Breast epithelium (tissue), 4 donors: ENCODE results near the gene BNC2. TPM values are rescaled to one million over a fixed set of nuclear protein-coding genes. Genes with fewer than 3 reads are reported as not detected.

Source experiments
- DNase-seq, 2 donors: peaks; one replicate each; pipeline ENCODE4 v3.0.0-alpha.2; 2019; ENCODE audit warnings: low spot score in 2 of 2
- H3K27ac ChIP-seq, 2 donors: fragments of 200-600 bp; sonication (generic) in 1 of 2; one replicate each; pipeline ENCODE4 v1.5.1; 2016 to 2019; ENCODE audit warnings: mild to moderate bottlenecking in 1 of 2
- H3K27me3 ChIP-seq, 2 donors: fragments of 200-600 bp; sonication (generic) in 1 of 2; one replicate each; pipeline versions ENCODE4 v1.5.1 to v1.6.0; 2017 to 2019; ENCODE audit warnings: control low read depth in 1 of 2, mild to moderate bottlenecking in 1 of 2
- H3K36me3 ChIP-seq: fragments of 200-600 bp; one replicate; pipeline ENCODE4 v1.5.1; 2019
- H3K4me1 ChIP-seq, 2 donors: fragments of 200-600 bp; sonication (generic); one replicate each; pipeline ENCODE4 v1.5.1; 2016 to 2019; ENCODE audit warnings: control low read depth in 1 of 2
- H3K4me3 ChIP-seq, 3 donors: fragments of 200-600 bp; sonication (generic); 1 replicate in 2 of 3; 2 replicates in 1 of 3; pipeline ENCODE4 v1.5.1; 2016 to 2019; ENCODE audit warnings: mild to moderate bottlenecking in 3 of 3, moderate library complexity in 2 of 3
- H3K9me3 ChIP-seq, 2 donors: fragments of 200-600 bp; sonication (generic) in 1 of 2; one replicate each; pipeline ENCODE4 v1.5.1; 2016 to 2019; ENCODE audit warnings: control low read depth in 1 of 2
- CTCF ChIP-seq, 3 donors: fragments of 450-650 bp; IDR thresholded peaks; one replicate each; pipeline ENCODE4 v1.5.1; 2016 to 2017; ENCODE audit warnings: antibody characterized with exemption in 3 of 3, mild to moderate bottlenecking in 3 of 3, moderate library complexity in 3 of 3
- POLR2A ChIP-seq: fragments of 450-650 bp; IDR thresholded peaks from one replicate; pipeline ENCODE4 v1.6.1; 2016; ENCODE audit warnings: antibody characterized with exemption, mild to moderate bottlenecking, moderate library complexity
- POLR2AphosphoS5 ChIP-seq, 3 donors: sonication (generic); formaldehyde crosslinking; IDR thresholded peaks; one replicate each; pipeline ENCODE4 v1.6.1; 2017; ENCODE audit warnings: antibody characterized with exemption in 3 of 3
- intact Hi-C: fragments of 100-400 bp; cut with DNase I; formaldehyde crosslinking; loops from one replicate; pipeline ENCODE4 v1.15.1; 2023; ENCODE audit warnings: low total_unique reads
- total RNA-seq, 3 donors: library from RNA; depleted of rRNA; stranded (reverse); fragments of >200 nt; gene quantifications; one replicate each; pipeline ENCODE4 v1.1.0, GENCODE V29; 2016

Gene BNC2
- total RNA-seq, 3 donors from 2014 or later, result 15.8 to 21.1 (median 17.0) TPM

- H3K9me3 ChIP-seq, result no peaks in the 10 kb centered on the region
- H3K4me3 ChIP-seq, result no peak overlapping the region
- no peak for TF ChIP-seq POLR2AphosphoS5 (IDR thresholded peaks at IDR 0.05)
- no peak for TF ChIP-seq POLR2A
- TF ChIP-seq CTCF (IDR thresholded peaks at IDR 0.05), result no peak
- H3K27me3 ChIP-seq, result no peaks in the 10 kb centered on the region
- no peak overlapping the region for H3K27ac ChIP-seq
- no peaks in the 10 kb centered on the region for H3K36me3 ChIP-seq
- no peaks in the 10 kb centered on the region for H3K4me1 ChIP-seq
- DNase-seq, result no peak
- intact Hi-C loops, result no loop called here
Measured at GRCh38 chr9:16710888-16711287, 159.6 kb downstream of the BNC2 start.

GRCh38 chr9:16709924-16710323, 160.5 kb downstream of the BNC2 start:
- intact Hi-C loops, result no loop called here

GRCh38 chr9:16708656-16709435, 161.6 kb downstream of the BNC2 start:
- Histone ChIP-seq H3K4me3 (no peak overlapping the region), H3K36me3 (no peaks in the 10 kb centered on the region)
- intact Hi-C loops, result no loop called here

More at GRCh38 chr9:16709924-16710323, 160.5 kb downstream of the BNC2 start:
- TF ChIP-seq CTCF (IDR thresholded peaks at IDR 0.05) (no peak), POLR2AphosphoS5 (IDR thresholded peaks at IDR 0.05) (no peak)
- Histone ChIP-seq H3K27me3 (no peaks in the 10 kb centered on the region), H3K4me3 (no peak overlapping the region), H3K9me3 (no peaks in the 10 kb centered on the region), H3K36me3 (no peaks in the 10 kb centered on the region), H3K4me1 (no peaks in the 10 kb centered on the region), H3K27ac (no peak overlapping the region)
- no peak for DNase-seq

GRCh38 chr9:16705111-16705604, 165.3 kb downstream of the BNC2 start:
- Histone ChIP-seq H3K27me3 (no peaks in the 10 kb centered on the region), H3K9me3 (no peaks in the 10 kb centered on the region), H3K4me1 (no peaks in the 10 kb centered on the region), H3K4me3 (peak overlapping the region; percentile 33 to 54 (median 39)), H3K27ac (peak overlapping the region; percentile 66 to 85), H3K36me3 (no peaks in the 10 kb centered on the region)
- peak; percentile 41 to 57 for DNase-seq
- intact Hi-C loops, result no loop called here
- TF ChIP-seq POLR2AphosphoS5 (IDR thresholded peaks at IDR 0.05), result peak in 2 of 3 donors; percentile 68 to 87
- TF ChIP-seq POLR2A, result no peak

More at GRCh38 chr9:16708656-16709435, 161.6 kb downstream of the BNC2 start:
- Histone ChIP-seq H3K27ac (peak overlapping the region in 1 of 2 donors; percentile 39), H3K27me3 (no peaks in the 10 kb centered on the region), H3K4me1 (no peaks in the 10 kb centered on the region), H3K9me3 (no peaks in the 10 kb centered on the region)
- DNase-seq, result no peak
- TF ChIP-seq POLR2AphosphoS5 (IDR thresholded peaks at IDR 0.05) (no peak), CTCF (IDR thresholded peaks at IDR 0.05) (no peak), POLR2A (no peak)

- intact Hi-C loops, result no loop called here
- H3K9me3 ChIP-seq, result no peaks in the 10 kb centered on the region
- no peaks in the 10 kb centered on the region for H3K4me1 ChIP-seq
- H3K27me3 ChIP-seq, result no peaks in the 10 kb centered on the region
- H3K27ac ChIP-seq, result peak overlapping the region; percentile 66 to 85
- TF ChIP-seq CTCF (IDR thresholded peaks at IDR 0.05) (no peak), POLR2A (no peak), POLR2AphosphoS5 (IDR thresholded peaks at IDR 0.05) (no peak)
- H3K36me3 ChIP-seq, result no peaks in the 10 kb centered on the region
- DNase-seq, result no peak
- peak overlapping the region; percentile 33 to 54 (median 39) for H3K4me3 ChIP-seq
Measured at GRCh38 chr9:16704116-16705110, 166.1 kb downstream of the BNC2 start.
